Naive thymus-derived CD8-positive, alpha-beta T cell (primary cell): ENCODE measurements around the gene ZC3H18. TPM values are rescaled to one million over a fixed set of nuclear protein-coding genes. Genes with fewer than 3 reads are reported as not detected.

Experiments used
- ATAC-seq, 2 donors: fragments of 150-1000 bp; cut with Tn5 transposase in 1 of 2; sonication (Bioruptor Pico), chemical (Tn5 transposase) in 1 of 2; 1 replicate in 1 of 2; 2 replicates in 1 of 2; pipeline ENCODE4 v1.10.0; 2021; ENCODE audit warnings: mild to moderate bottlenecking in 2 of 2, moderate library complexity in 2 of 2
- POLR2A ChIA-PET: fragments of 350-600 bp; sonication (Branson Sonifier 250); formaldehyde crosslinking; loops from one replicate; lab custom pipeline; 2021; ENCODE audit warnings: antibody characterized with exemption; lab: Charles Lee
- DNase-seq, 10 donors: peaks; one replicate each; pipeline versions ENCODE4 v3.0.0 to v3.0.0-alpha.2; 2020 to 2022
- H3K27ac Mint-ChIP-seq, 10 donors: one replicate each; pipeline ENCODE4 v1.8.0; 2020 to 2022; ENCODE audit warnings: mild to moderate bottlenecking in 10 of 10, mixed read lengths in 10 of 10, moderate library complexity in 4 of 10, inconsistent platforms in 1 of 10
- H3K27me3 Mint-ChIP-seq, 5 donors: one replicate each; pipeline ENCODE4 v1.8.0; 2021 to 2022; ENCODE audit warnings: mixed read lengths in 5 of 5
- H3K36me3 Mint-ChIP-seq, 3 donors: one replicate each; pipeline ENCODE4 v1.8.0; 2020 to 2022; ENCODE audit warnings: mixed read lengths in 3 of 3, mild to moderate bottlenecking in 2 of 3, inconsistent platforms in 1 of 3
- H3K4me1 Mint-ChIP-seq, 4 donors: one replicate each; pipeline ENCODE4 v1.8.0; 2021 to 2022; ENCODE audit warnings: mixed read lengths in 4 of 4
- H3K4me3 Mint-ChIP-seq, 10 donors: one replicate each; pipeline ENCODE4 v1.8.0; 2020 to 2022; ENCODE audit warnings: mild to moderate bottlenecking in 10 of 10, mixed read lengths in 10 of 10, moderate library complexity in 6 of 10, inconsistent platforms in 1 of 10
- H3K9me3 Mint-ChIP-seq, 9 donors: one replicate each; pipeline ENCODE4 v1.8.0; 2020 to 2022; ENCODE audit warnings: mixed read lengths in 9 of 9, mild to moderate bottlenecking in 3 of 9, inconsistent platforms in 1 of 9, moderate library complexity in 1 of 9
- polyA plus RNA-seq, 3 donors: library from polyadenylated mRNA; unstranded; fragments of 300-500 nt; fragmentation: Illumina TruSeq; gene quantifications; one replicate each; pipeline ENCODE4 v1.2.3, GENCODE V29; 2021
- total RNA-seq, 8 experiments: library from RNA in 2 of 8; stranded (reverse) in 2 of 8; gene quantifications; one replicate each; pipeline ENCODE4 v1.2.3 and lab custom pipeline; 2021 to 2026

The ZC3H18 gene
- total and polyA plus RNA-seq, 5 experiments from 2014 or later, result 7.3 to 81.2 (median 25.1) TPM

- Mint-ChIP-seq H3K36me3 (peaks cover 0 to 11% (median 7%) of the 10 kb centered on the region in 3 donors), H3K27me3 (peaks cover 0 to 32% (median 3%) of the 10 kb centered on the region in 5 donors), H3K4me3 (no peak overlapping the region), H3K9me3 (peaks cover 0 to 18% (median 10%) of the 10 kb centered on the region in 9 donors), H3K27ac (no peak overlapping the region), H3K4me1 (peaks cover 0 to 6% (median 2%) of the 10 kb centered on the region in 4 donors)
- ATAC-seq (no peak), DNase-seq (no peak)
- POLR2A ChIA-PET, result interaction anchor here (0.7 kb wide), 1 partner anchor 27 kb away, joined by 3 read pairs; the partner anchor contains the start of gene ZC3H18
Observed at GRCh38 chr16:88543230-88543813, 26.9 kb upstream of the ZC3H18 start.

- no peak for ATAC-seq
- H3K27me3 Mint-ChIP-seq, result peaks cover 0 to 32% (median 3%) of the 10 kb centered on the region in 5 donors
- H3K9me3 Mint-ChIP-seq, result peaks cover 0 to 18% (median 10%) of the 10 kb centered on the region in 9 donors
- no peak overlapping the region for H3K4me3 Mint-ChIP-seq
- peaks cover 8 to 28% (median 12%) of the 10 kb centered on the region in 4 donors for H3K4me1 Mint-ChIP-seq
- no peak overlapping the region for H3K27ac Mint-ChIP-seq
- peaks cover 0 to 11% (median 7%) of the 10 kb centered on the region in 3 donors for H3K36me3 Mint-ChIP-seq
- POLR2A ChIA-PET, result interaction anchor here (0.7 kb wide), 1 partner anchor 36 kb away, joined by 3 read pairs; no protein-coding TSS in a partner anchor
- DNase-seq, result no peak
Observed at GRCh38 chr16:88545781-88546180, 24.4 kb upstream of the ZC3H18 start.

GRCh38 chr16:88548131-88548874 is 21.9 kb upstream of the ZC3H18 start:
- DNase-seq, result no peak
- POLR2A ChIA-PET, result no interaction called here
- Mint-ChIP-seq H3K4me1 (peaks cover 8 to 48% (median 12%) of the 10 kb centered on the region in 4 donors), H3K4me3 (no peak overlapping the region), H3K36me3 (peaks cover 0 to 7% (median 5%) of the 10 kb centered on the region in 3 donors), H3K27ac (peak overlapping the region in 1 of 10 donors; percentile 31), H3K9me3 (peaks cover 0 to 12% (median 5%) of the 10 kb centered on the region in 9 donors), H3K27me3 (peaks cover 0 to 23% (median 3%) of the 10 kb centered on the region in 5 donors)
- no peak for ATAC-seq

- no peak for DNase-seq
- Mint-ChIP-seq H3K4me3 (peak overlapping the region in 3 of 10 donors; percentile 70 to 88 (median 78)), H3K27ac (peak overlapping the region in 2 of 10 donors; percentile 79 to 92), H3K4me1 (peaks cover 8 to 48% (median 12%) of the 10 kb centered on the region in 4 donors), H3K9me3 (peaks cover 0 to 5% (median 0%) of the 10 kb centered on the region in 9 donors), H3K27me3 (peaks cover 0 to 16% (median 3%) of the 10 kb centered on the region in 5 donors), H3K36me3 (peaks cover 0 to 3% (median 0%) of the 10 kb centered on the region in 3 donors)
- ATAC-seq, result no peak
- POLR2A ChIA-PET, result no interaction called here
Observed at GRCh38 chr16:88548985-88549384, 21.2 kb upstream of the ZC3H18 start.

- POLR2A ChIA-PET, result no interaction called here
- Mint-ChIP-seq H3K4me1 (peaks cover 8 to 48% (median 12%) of the 10 kb centered on the region in 4 donors), H3K36me3 (peaks cover 0 to 3% (median 0%) of the 10 kb centered on the region in 3 donors), H3K27me3 (peaks cover 0 to 16% (median 3%) of the 10 kb centered on the region in 5 donors), H3K4me3 (peak overlapping the region in 5 of 10 donors; percentile 22 to 88 (median 70)), H3K9me3 (peaks cover 0 to 4% (median 0%) of the 10 kb centered on the region in 9 donors), H3K27ac (peak overlapping the region in 3 of 10 donors; percentile 46 to 92 (median 79))
- peak in 1 of 10 donors; percentile 13 for DNase-seq
- ATAC-seq, result peak in 1 of 2 donors; percentile 73
Observed at GRCh38 chr16:88549671-88550245, 20.4 kb upstream of the ZC3H18 start.

- H3K36me3 Mint-ChIP-seq, result no peaks in the 10 kb centered on the region
- POLR2A ChIA-PET, result interaction anchor here (1.0 kb wide), 1 partner anchor 71 kb away, joined by 3 read pairs; no protein-coding TSS in a partner anchor
- H3K27me3 Mint-ChIP-seq, result peaks cover 0 to 16% (median 3%) of the 10 kb centered on the region in 5 donors
- H3K4me3 Mint-ChIP-seq, result peak overlapping the region in 5 of 10 donors; percentile 22 to 88 (median 70)
- H3K27ac Mint-ChIP-seq, result peak overlapping the region in 4 of 10 donors; percentile 31 to 92 (median 62)
- peak in 1 of 2 donors; percentile 83 for ATAC-seq
- H3K4me1 Mint-ChIP-seq, result peaks cover 8 to 48% (median 12%) of the 10 kb centered on the region in 4 donors
- peak in 1 of 10 donors; percentile 45 for DNase-seq
- peaks cover 0 to 2% (median 0%) of the 10 kb centered on the region in 9 donors for H3K9me3 Mint-ChIP-seq
Observed at GRCh38 chr16:88550246-88550661, 19.9 kb upstream of the ZC3H18 start.

- H3K36me3 Mint-ChIP-seq, result no peaks in the 10 kb centered on the region
- no peak for ATAC-seq
- no peak overlapping the region for H3K4me3 Mint-ChIP-seq
- POLR2A ChIA-PET, result no interaction called here
- H3K27me3 Mint-ChIP-seq, result peaks cover 0 to 19% (median 0%) of the 10 kb centered on the region in 5 donors
- no peak overlapping the region for H3K27ac Mint-ChIP-seq
- H3K9me3 Mint-ChIP-seq, result no peaks in the 10 kb centered on the region
- DNase-seq, result peak in 1 of 10 donors; percentile 55
- peaks cover 9 to 44% (median 12%) of the 10 kb centered on the region in 4 donors for H3K4me1 Mint-ChIP-seq
Observed at GRCh38 chr16:88552166-88552565, 18.0 kb upstream of the ZC3H18 start.

GRCh38 chr16:88552815-88553214 is 17.4 kb upstream of the ZC3H18 start:
- peaks cover 0 to 21% (median 0%) of the 10 kb centered on the region in 5 donors for H3K27me3 Mint-ChIP-seq
- ATAC-seq (no peak), DNase-seq (peak in 1 of 10 donors; percentile 45)
- H3K9me3 Mint-ChIP-seq, result no peaks in the 10 kb centered on the region
- H3K36me3 Mint-ChIP-seq, result no peaks in the 10 kb centered on the region
- POLR2A ChIA-PET, result no interaction called here
- H3K4me1 Mint-ChIP-seq, result peaks cover 9 to 44% (median 12%) of the 10 kb centered on the region in 4 donors
- no peak overlapping the region for H3K4me3 Mint-ChIP-seq
- no peak overlapping the region for H3K27ac Mint-ChIP-seq

GRCh38 chr16:88553739-88554138 is 16.5 kb upstream of the ZC3H18 start:
- Mint-ChIP-seq H3K9me3 (no peaks in the 10 kb centered on the region), H3K27ac (no peak overlapping the region), H3K27me3 (peaks cover 0 to 28% (median 2%) of the 10 kb centered on the region in 5 donors), H3K4me3 (no peak overlapping the region), H3K36me3 (no peaks in the 10 kb centered on the region), H3K4me1 (peaks cover 10 to 38% (median 12%) of the 10 kb centered on the region in 4 donors)
- POLR2A ChIA-PET, result no interaction called here
- ATAC-seq (no peak), DNase-seq (no peak)

GRCh38 chr16:88554711-88555264 is 15.4 kb upstream of the ZC3H18 start:
- no peaks in the 10 kb centered on the region for H3K9me3 Mint-ChIP-seq
- peak overlapping the region in 1 of 10 donors; percentile 62 for H3K27ac Mint-ChIP-seq
- DNase-seq (peak in 1 of 10 donors; percentile 62), ATAC-seq (no peak)
- H3K36me3 Mint-ChIP-seq, result no peaks in the 10 kb centered on the region
- POLR2A ChIA-PET, result interaction anchor here (0.7 to 1.1 kb wide), 2 partner anchors 36 to 102 kb away, joined by 3 read pairs; partner anchors contain the start of gene ZFPM1
- peaks cover 0 to 34% (median 4%) of the 10 kb centered on the region in 5 donors for H3K27me3 Mint-ChIP-seq
- no peak overlapping the region for H3K4me3 Mint-ChIP-seq
- peaks cover 7 to 32% (median 11%) of the 10 kb centered on the region in 4 donors for H3K4me1 Mint-ChIP-seq

GRCh38 chr16:88556294-88556988 is 13.8 kb upstream of the ZC3H18 start:
- no peak overlapping the region for H3K4me3 Mint-ChIP-seq
- POLR2A ChIA-PET, result no interaction called here
- peak in 1 of 10 donors; percentile 9 for DNase-seq
- peaks cover 0 to 30% (median 4%) of the 10 kb centered on the region in 5 donors for H3K27me3 Mint-ChIP-seq
- peaks cover 0 to 18% (median 4%) of the 10 kb centered on the region in 4 donors for H3K4me1 Mint-ChIP-seq
- ATAC-seq, result no peak
- H3K9me3 Mint-ChIP-seq, result no peaks in the 10 kb centered on the region
- H3K36me3 Mint-ChIP-seq, result no peaks in the 10 kb centered on the region
- no peak overlapping the region for H3K27ac Mint-ChIP-seq
